Osteocyte (in vitro differentiated cells): ENCODE data around the gene SMNDC1. TPM values are rescaled to one million over a fixed set of nuclear protein-coding genes. Genes with fewer than 3 reads are reported as not detected.

Experiments used
- DNase-seq: peaks from one replicate; pipeline ENCODE4 v3.0.0; 2021; ENCODE audit warnings: mixed read lengths; ENCODE audit not compliant: unreplicated experiment; ENCODE audit errors: extremely low spot score
- H3K27ac Mint-ChIP-seq: one replicate; pipeline ENCODE4 v1.8.0; 2021; ENCODE audit warnings: mild to moderate bottlenecking, mixed read lengths; ENCODE audit not compliant: unreplicated experiment
- H3K27me3 Mint-ChIP-seq: one replicate; pipeline ENCODE4 v1.8.0; 2021; ENCODE audit warnings: mixed read lengths; ENCODE audit not compliant: unreplicated experiment
- H3K36me3 Mint-ChIP-seq: one replicate; pipeline ENCODE4 v1.8.0; 2021; ENCODE audit warnings: mixed read lengths; ENCODE audit not compliant: unreplicated experiment
- H3K4me1 Mint-ChIP-seq: one replicate; pipeline ENCODE4 v1.8.0; 2021; ENCODE audit warnings: mixed read lengths; ENCODE audit not compliant: unreplicated experiment
- H3K4me3 Mint-ChIP-seq: one replicate; pipeline ENCODE4 v1.8.0; 2021; ENCODE audit warnings: mild to moderate bottlenecking, moderate library complexity, mixed read lengths; ENCODE audit not compliant: unreplicated experiment
- H3K9me3 Mint-ChIP-seq: one replicate; pipeline ENCODE4 v1.8.0; 2021; ENCODE audit warnings: mixed read lengths; ENCODE audit not compliant: unreplicated experiment
- CTCF ChIP-seq: fragments of 200-600 bp; sonication (generic); IDR thresholded peaks from 2 replicates; pipeline ENCODE4 v1.5.0; 2021; ENCODE audit warnings: antibody characterized with exemption, mild to moderate bottlenecking, moderate library complexity
- total RNA-seq: library from RNA; stranded (reverse); gene quantifications from 2 replicates; pipeline ENCODE4 v1.2.1, GENCODE V29; 2021

The SMNDC1 gene
- total RNA-seq, 1 donor from 2014 or later, result 31.7 TPM

DNA sequence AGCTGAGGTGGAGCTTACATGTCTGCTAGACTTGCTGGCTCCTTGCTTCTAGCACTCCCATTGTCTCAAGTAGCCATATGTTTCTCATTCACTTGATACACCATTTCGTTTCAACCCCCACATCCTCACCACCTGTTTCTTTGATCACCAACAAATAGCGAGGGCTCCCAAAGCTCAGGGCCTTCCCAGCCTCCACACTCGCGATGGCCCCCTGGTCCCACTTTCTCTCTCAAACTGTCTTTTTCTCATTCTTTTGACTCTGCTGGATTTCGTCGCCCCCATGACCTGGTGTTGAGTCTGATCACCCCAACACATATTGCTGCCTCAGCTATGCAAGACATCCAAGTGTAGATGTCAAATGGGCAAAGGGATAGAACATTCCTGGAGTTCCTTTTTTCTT, 26.0 kb upstream of the SMNDC1 start:
- Mint-ChIP-seq H3K27me3 (no peaks in the 10 kb centered on the region), H3K27ac (no peak overlapping the region), H3K4me3 (no peak overlapping the region), H3K9me3 (peaks cover 15% of the 10 kb centered on the region), H3K36me3 (peaks cover 4% of the 10 kb centered on the region), H3K4me1 (peaks cover 21% of the 10 kb centered on the region)
- DNase-seq, result no peak
- TF ChIP-seq CTCF, result no peak

DNA sequence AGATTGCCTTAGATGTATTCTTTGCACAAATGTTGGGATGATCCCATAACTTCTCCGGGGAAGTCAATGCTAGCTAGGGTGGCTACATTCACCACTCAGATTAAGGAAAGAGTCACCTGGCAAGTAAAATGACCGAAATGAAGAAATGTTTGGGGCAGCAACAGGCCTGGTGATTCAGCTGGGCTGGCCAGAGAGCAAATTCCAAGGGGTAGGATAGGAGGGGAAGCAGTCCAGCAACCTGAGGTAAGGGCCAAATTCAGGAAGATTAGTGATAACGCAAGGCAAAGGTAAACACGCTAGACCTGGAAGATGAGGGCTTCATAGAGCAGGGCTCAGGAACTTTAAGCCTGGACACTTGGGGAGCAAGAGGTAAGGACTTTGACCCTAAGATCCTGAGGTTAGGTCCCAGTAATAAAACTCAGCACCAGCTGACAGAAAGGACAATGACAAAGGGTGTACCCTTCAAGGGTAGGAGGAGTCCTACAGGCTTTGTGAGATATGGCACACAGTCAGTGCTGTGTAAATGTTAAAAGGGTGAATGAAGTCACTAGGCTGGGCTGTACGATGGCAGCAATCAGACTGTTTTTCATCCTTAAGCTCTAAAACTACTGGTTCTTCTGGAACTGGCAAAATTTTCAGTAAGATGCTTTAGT, 22.7 kb upstream of the SMNDC1 start:
- peaks cover 14% of the 10 kb centered on the region for H3K4me1 Mint-ChIP-seq
- no peaks in the 10 kb centered on the region for H3K27me3 Mint-ChIP-seq
- TF ChIP-seq CTCF, result no peak
- no peak overlapping the region for H3K27ac Mint-ChIP-seq
- DNase-seq, result no peak
- no peak overlapping the region for H3K4me3 Mint-ChIP-seq
- H3K9me3 Mint-ChIP-seq, result peaks cover 19% of the 10 kb centered on the region
- H3K36me3 Mint-ChIP-seq, result peaks cover 4% of the 10 kb centered on the region

DNA sequence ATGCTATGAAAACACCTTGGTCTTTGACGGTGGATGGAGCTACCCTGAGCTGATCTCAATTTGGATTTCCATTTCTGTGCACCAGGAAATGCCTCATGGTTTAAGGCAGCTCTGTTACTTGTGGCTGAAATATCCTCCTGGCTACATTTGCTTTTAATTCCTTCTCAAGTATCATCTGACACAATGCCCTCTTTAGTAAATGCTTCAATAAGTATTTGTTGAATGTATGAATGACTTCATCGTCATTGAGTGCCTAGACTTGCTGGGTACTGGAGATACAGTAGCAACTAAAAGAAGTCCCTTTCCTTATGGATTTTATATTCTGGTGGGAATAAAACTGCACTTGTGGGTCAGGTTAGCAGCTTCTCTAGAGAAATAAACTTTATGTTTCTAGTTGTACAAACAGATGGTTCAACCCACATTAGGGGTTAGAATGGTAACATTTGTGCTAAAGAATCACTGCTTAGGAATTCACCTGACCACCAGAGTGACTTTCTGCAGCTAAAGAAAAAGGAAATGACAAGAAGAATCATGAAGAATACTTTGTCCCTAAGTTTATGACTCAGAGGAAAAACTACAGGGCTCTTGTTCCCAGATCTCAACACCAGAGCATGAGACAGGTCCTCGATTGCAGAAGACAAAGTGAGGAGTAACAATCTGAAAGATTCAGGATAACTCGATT, 21.8 kb upstream of the SMNDC1 start:
- no peak overlapping the region for H3K27ac Mint-ChIP-seq
- peaks cover 14% of the 10 kb centered on the region for H3K4me1 Mint-ChIP-seq

DNA sequence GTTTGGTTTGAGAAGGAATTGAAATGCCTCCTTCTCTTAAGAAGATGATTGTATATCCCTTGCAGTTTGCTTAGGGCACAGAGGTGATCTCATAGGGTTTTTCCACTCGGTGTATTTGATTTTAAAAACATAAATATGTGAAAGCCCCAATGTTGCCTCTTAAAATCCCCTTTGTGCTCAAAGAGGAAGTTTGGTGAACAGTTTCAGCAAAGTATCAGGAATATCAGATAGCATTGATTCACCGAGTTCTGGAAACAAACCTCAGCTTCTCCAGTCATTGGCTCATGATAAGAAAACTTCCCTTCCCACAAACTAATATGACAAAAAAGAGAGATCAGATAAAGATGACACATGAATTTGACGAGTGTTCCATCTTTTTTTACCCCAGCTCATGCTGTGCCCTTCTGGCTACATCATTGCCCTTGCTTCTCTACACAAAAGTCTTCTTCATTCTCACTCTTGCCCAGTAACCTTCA, 20.1 kb upstream of the SMNDC1 start:
- peaks cover 14% of the 10 kb centered on the region for H3K4me1 Mint-ChIP-seq
- no peak overlapping the region for H3K27ac Mint-ChIP-seq
- no peak overlapping the region for H3K4me3 Mint-ChIP-seq
- H3K27me3 Mint-ChIP-seq, result no peaks in the 10 kb centered on the region
- TF ChIP-seq CTCF, result no peak
- H3K36me3 Mint-ChIP-seq, result peaks cover 6% of the 10 kb centered on the region
- H3K9me3 Mint-ChIP-seq, result peaks cover 20% of the 10 kb centered on the region
- DNase-seq, result no peak

More for the DNA sequence above, 21.8 kb upstream of the SMNDC1 start:
- Mint-ChIP-seq H3K4me3 (no peak overlapping the region), H3K36me3 (peaks cover 7% of the 10 kb centered on the region), H3K27me3 (no peaks in the 10 kb centered on the region), H3K9me3 (peaks cover 24% of the 10 kb centered on the region)
- no peak for DNase-seq
- TF ChIP-seq CTCF, result no peak

DNA sequence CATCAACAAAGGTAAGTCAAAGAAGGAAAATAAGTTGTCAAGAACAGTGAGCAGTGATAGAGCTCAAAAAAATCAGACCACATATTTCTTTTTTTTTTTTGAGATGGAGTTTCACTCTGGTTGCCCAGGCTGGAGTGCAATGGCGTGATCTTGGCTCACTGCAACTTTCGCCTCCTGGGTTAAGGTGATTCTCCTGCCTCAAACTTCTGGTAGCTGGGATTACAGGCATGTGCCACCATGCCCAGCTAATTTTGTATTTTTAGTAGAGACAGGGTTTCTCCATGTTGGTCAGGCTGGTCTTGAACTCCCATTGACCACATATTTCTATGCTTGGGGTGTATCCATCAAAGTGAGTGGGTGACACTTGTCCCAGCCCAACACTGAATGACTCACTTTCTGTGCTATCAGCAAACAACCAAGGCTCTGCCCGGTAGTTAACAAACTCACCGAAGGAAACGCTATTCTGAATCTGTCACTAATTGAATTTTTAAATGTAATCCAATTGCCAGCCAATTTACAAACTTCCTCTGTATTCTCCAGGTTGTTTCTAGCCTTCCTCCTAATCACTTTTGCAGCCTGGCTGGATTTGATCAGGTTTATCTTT, 19.6 kb upstream of the SMNDC1 start:
- no peaks in the 10 kb centered on the region for H3K27me3 Mint-ChIP-seq
- no peak for TF ChIP-seq CTCF
- no peak overlapping the region for H3K4me3 Mint-ChIP-seq
- H3K9me3 Mint-ChIP-seq, result peaks cover 16% of the 10 kb centered on the region
- peaks cover 14% of the 10 kb centered on the region for H3K4me1 Mint-ChIP-seq
- peaks cover 10% of the 10 kb centered on the region for H3K36me3 Mint-ChIP-seq
- DNase-seq, result no peak
- no peak overlapping the region for H3K27ac Mint-ChIP-seq
